Kidney tubule cell (primary cell): ENCODE results near the gene PTPN20.

Experiments
- DNase-seq: peaks from one replicate; pipeline ENCODE4 v3.0.0-alpha.2; 2018; ENCODE audit warnings: low spot score

Gene PTPN20

DNA sequence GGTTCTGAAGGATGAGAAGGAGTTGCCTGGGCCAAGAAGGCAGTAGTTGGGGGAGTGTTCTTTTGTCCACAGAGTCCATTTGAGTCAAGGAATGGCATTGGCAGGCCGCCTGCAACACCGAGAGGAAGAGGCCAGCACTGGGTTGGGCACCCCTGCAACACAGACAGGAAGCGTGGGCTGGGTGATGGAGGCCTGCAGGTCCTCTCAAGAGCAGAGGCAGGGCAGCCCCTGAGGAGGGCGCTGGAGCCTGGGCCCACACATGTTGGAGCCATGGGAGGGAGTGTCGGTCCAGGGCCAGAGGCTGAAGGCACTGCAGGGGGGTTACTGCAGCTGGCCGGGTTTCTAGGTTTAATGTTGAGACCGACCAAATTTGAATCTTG is 137.3 kb downstream of the PTPN20 start:
- DNase-seq: no peak

DNA sequence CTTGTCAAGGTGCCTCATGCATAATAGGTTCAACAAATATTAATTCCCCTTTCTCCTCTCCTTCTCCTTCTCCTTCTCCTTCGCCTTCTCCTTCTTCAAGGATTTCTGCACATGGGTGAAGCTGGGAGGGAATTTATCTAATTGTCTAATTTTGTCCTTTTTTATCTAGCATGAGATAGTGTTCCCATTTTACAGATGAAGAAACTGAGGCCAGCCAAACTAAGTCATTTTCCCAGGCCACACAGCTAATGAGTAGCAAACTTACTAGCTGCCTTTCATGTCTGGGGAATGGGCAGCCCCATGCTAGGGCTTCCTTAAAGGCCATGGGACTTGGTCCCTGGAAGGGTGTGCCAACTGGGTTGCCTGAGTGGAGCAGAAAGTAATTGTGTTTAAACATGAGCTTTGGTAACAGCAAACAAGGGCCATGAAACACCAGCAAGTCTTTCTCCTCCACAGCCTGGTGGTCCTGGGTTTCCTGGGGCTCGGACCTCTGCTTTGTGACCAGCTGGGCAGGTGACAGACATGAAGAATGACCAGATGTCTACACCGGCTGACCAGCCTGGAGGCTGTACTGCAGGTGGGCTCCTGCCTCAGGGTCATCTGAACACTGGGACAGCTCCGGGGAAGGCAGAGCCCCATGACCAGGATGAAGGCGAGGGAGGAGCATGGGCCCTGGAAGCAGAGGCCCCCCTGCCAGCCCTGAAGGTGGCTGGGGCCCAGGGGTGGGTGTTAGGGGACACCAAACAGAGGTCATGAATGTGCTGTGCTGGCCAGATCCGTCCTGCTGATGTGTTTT is 138.0 kb downstream of the PTPN20 start:
- DNase-seq: no peak

- no peak for DNase-seq
Measured at GRCh38 chr10:47049906-47050305, 138.7 kb downstream of the PTPN20 start.

GRCh38 chr10:47050618-47051455 is 139.6 kb downstream of the PTPN20 start:
- DNase-seq: no peak

DNA sequence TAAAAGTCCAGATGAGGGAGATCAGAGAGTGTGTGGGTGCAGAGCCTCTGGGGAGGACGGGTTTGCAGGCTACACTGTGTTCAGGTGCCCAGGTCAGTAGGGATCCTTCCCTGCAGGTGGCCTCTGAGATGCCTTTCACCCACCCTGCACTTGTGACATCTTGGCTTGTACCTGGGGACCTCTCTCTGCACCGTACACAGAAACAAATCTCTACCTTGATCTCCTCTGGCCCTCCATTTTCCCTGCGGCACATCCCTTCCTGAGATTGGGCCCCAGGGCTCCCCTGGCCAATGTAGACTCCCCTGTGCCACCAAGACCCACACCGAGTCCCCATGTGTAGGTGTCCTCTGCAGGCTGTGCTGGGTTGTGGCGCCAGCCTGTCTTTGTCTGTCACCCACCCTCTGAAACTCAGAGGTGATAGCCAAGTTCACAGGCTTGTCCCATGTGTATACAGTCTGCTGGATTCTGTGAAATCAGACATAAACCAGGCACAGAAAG is 140.6 kb downstream of the PTPN20 start:
- DNase-seq: no peak
